ENCODE measurements around the gene MUC22. TPM values are rescaled to one million over a fixed set of nuclear protein-coding genes. Genes with fewer than 3 reads are reported as not detected.
A peak's percentile ranks its signal among the peaks of the same experiment; 100 is the strongest.

MUC22 gene
- polyA plus RNA-seq, 1 donor = not detected

DNA sequence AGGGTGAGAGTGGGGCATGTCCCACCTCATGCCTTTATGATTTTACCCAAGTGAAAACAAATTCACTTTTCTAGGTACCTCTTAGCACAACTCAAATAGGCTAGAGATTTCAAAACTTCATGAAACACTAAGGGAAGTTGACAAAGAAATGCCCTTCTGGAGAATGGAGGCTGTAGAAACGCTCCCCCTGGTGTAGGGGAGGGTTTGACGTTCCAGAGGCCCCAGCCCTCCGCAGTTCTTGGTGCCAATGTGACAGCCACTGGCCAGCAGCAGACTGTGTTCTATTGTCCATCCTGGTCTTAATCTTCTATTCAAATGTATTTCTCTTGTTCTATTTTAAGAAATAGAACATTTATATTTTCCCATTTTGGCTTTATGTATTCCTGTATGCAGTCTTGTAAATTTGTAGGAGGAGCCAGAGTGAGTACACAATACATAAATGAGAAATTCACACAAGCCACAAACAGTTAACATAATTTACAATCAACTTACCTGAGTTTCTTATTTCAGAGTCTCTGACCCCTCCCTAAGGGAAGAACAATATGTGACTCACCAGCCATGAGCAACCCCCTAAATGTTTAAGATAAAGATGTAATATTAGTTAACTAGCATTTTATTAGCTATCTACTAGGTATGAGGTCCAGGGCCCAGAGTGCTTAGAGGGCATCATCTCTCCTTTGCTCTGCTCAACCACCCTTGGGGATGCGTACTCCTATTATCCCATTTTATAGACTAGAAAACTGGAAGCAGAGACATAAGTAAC is 35.6 kb upstream of the MUC22 start:
- Histone ChIP-seq H3K4me3 (ENCODE audit: low read length) (no peak overlapping the region), H3K4me1 (ENCODE audit: control insufficient read depth, insufficient read depth, low read length) (no peaks in the 10 kb centered on the region), H3K36me3 (ENCODE audit: control insufficient read depth, insufficient read depth, low read length) (no peaks in the 10 kb centered on the region), H3K27me3 (ENCODE audit: control insufficient read depth, insufficient read depth, low read length) (peaks cover 9% of the 10 kb centered on the region), H3K9me3 (ENCODE audit: control insufficient read depth, low read depth, low read length) (no peaks in the 10 kb centered on the region), H3K27ac (ENCODE audit: low read length) (no peak overlapping the region)
- DNase-seq = no peak
- WGBS (ENCODE audit: insufficient coverage, low lambda C conversion rate) = no CpG with 5 or more reads among the region's 4 CpGs

DNA sequence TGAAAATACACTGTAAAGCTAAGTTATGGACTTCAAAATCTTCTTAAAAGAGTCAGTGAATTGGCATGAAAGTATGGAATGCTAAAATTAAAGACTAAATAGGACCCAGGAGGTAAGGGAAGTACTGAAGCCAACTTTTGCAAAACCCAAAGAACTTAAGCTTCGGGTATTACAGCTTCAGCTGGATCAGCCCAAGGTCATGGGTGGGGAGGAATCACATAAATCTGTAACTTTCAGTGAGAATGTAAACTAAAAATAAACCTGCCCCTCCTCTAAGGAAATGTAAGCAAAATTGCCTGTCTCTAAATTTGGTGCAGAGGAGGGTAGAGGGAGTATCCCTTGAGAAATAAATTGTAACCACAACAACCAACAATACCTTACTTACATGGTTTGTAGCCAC is 31.1 kb upstream of the MUC22 start:
- Histone ChIP-seq H3K4me3 (ENCODE audit: low read length) (no peak overlapping the region), H3K27ac (ENCODE audit: low read length) (no peak overlapping the region), H3K36me3 (ENCODE audit: control insufficient read depth, insufficient read depth, low read length) (no peaks in the 10 kb centered on the region), H3K27me3 (ENCODE audit: control insufficient read depth, insufficient read depth, low read length) (peaks cover 17% of the 10 kb centered on the region), H3K9me3 (ENCODE audit: control insufficient read depth, low read depth, low read length) (no peaks in the 10 kb centered on the region), H3K4me1 (ENCODE audit: control insufficient read depth, insufficient read depth, low read length) (no peaks in the 10 kb centered on the region)
- DNase-seq = no peak
- WGBS (ENCODE audit: insufficient coverage, low lambda C conversion rate) = 67% methylated on average over 1 of the region's 1 CpG

DNA sequence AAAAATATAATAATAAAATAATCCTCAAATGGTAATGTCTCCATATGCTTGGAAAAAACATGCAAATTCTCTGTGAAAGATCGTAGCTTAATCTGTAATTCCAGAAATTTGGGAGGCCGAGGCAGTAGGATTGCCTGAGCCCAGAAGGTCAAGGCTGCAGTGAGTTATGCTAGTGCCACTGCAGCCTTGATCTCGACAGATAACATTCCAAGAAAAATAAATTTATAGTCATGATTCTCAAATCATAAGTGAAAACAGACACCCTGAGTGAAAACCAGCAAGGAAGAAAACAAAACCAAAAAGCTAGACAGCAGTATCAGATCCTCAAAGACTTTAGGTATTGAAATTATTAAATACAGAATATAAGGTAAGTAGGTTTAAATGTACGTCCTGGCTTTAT is 30.6 kb upstream of the MUC22 start:
- H3K36me3 ChIP-seq (ENCODE audit: control insufficient read depth, insufficient read depth, low read length) = no peaks in the 10 kb centered on the region
- H3K4me3 ChIP-seq (ENCODE audit: low read length) = no peak overlapping the region
- no peaks in the 10 kb centered on the region for H3K9me3 ChIP-seq (ENCODE audit: control insufficient read depth, low read depth, low read length)
- H3K4me1 ChIP-seq (ENCODE audit: control insufficient read depth, insufficient read depth, low read length) = no peaks in the 10 kb centered on the region
- no peak for DNase-seq
- 66% methylated on average over 3 of the region's 4 CpGs for WGBS (ENCODE audit: insufficient coverage, low lambda C conversion rate)
- H3K27me3 ChIP-seq (ENCODE audit: control insufficient read depth, insufficient read depth, low read length) = peaks cover 17% of the 10 kb centered on the region
- H3K27ac ChIP-seq (ENCODE audit: low read length) = no peak overlapping the region

DNA sequence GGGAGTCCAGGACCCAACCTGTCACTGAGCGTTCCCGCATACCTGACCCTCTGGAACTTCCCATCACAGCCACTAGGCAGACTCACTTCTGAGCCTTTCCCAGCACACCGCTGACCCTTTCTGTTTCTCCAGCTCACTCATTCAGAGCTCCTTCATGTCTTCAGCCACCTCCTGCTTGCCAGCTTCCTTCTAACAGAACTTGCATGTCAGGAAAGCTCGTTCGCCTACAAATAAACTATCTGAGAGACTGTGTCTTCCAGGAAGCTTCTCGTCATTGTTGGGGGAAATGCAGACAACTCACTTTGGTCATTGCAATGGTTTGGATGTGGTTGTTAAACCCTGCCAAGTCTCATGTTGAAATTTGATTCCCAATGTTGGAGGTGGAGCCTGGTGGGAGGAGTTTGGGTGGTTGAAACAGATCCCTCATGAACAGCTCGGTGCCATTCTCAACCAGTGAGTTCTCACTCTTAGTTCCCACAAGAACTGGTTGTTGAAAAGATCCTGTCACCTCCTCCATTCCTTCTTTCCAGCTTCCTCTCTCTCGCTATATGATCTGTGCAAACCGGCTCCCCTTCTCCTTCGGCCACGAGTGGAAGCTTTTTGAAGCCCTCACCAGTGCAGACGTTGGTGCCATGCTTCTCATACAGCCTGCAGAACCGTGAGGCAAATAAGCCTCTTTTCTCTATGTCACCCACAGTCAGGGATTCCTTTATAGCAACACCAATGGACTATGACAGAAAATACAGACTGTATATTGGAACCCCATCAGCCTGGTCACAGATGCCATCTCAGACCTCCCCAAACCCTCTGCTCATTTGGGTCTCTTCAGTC is 28.1 kb upstream of the MUC22 start:
- Histone ChIP-seq H3K4me1 (ENCODE audit: control insufficient read depth, insufficient read depth, low read length) (no peaks in the 10 kb centered on the region), H3K9me3 (ENCODE audit: control insufficient read depth, low read depth, low read length) (no peaks in the 10 kb centered on the region), H3K27me3 (ENCODE audit: control insufficient read depth, insufficient read depth, low read length) (peaks cover 17% of the 10 kb centered on the region), H3K36me3 (ENCODE audit: control insufficient read depth, insufficient read depth, low read length) (no peaks in the 10 kb centered on the region), H3K27ac (ENCODE audit: low read length) (no peak overlapping the region), H3K4me3 (ENCODE audit: low read length) (no peak overlapping the region)
- peak; percentile 19 to 32 for DNase-seq
- WGBS (ENCODE audit: insufficient coverage, low lambda C conversion rate) = no CpG with 5 or more reads among the region's 13 CpGs

- H3K27ac ChIP-seq (ENCODE audit: low read length) = no peak within 1 kb of the TSS
- peaks cover 12% of the 10 kb centered on the region for H3K27me3 ChIP-seq (ENCODE audit: control insufficient read depth, insufficient read depth, low read length)
These were observed 26.8 kb upstream of the MUC22 start, which contains the start of gene MUC21 for GRCh38 chr6:30983439-30983838. MUC21 (plus strand) TSS chr6:30983718; CDS start chr6:30983959, 241 bp downstream.

GRCh38 chr6:30985490-30985889 is 24.8 kb upstream of the MUC22 start:
- no peaks in the 10 kb centered on the region for H3K9me3 ChIP-seq (ENCODE audit: control insufficient read depth, low read depth, low read length)
- H3K4me3 ChIP-seq (ENCODE audit: low read length) = no peak overlapping the region
- no peak for DNase-seq
- H3K27me3 ChIP-seq (ENCODE audit: control insufficient read depth, insufficient read depth, low read length) = peaks cover 15% of the 10 kb centered on the region
- H3K4me1 ChIP-seq (ENCODE audit: control insufficient read depth, insufficient read depth, low read length) = no peaks in the 10 kb centered on the region
- 100% methylated on average over 4 of the region's 5 CpGs for WGBS (ENCODE audit: insufficient coverage, low lambda C conversion rate)
- no peaks in the 10 kb centered on the region for H3K36me3 ChIP-seq (ENCODE audit: control insufficient read depth, insufficient read depth, low read length)
- H3K27ac ChIP-seq (ENCODE audit: low read length) = no peak overlapping the region

More at GRCh38 chr6:30983439-30983838, 26.8 kb upstream of the MUC22 start, which contains the start of gene MUC21:
- DNase-seq = no peak
- H3K4me3 ChIP-seq (ENCODE audit: low read length) = no peak within 1 kb of the TSS
- no peaks in the 10 kb centered on the region for H3K36me3 ChIP-seq (ENCODE audit: control insufficient read depth, insufficient read depth, low read length)
- H3K4me1 ChIP-seq (ENCODE audit: control insufficient read depth, insufficient read depth, low read length) = no peaks in the 10 kb centered on the region
- no peaks in the 10 kb centered on the region for H3K9me3 ChIP-seq (ENCODE audit: control insufficient read depth, low read depth, low read length)
- 86% methylated on average over 2 of the region's 6 CpGs for WGBS (ENCODE audit: insufficient coverage, low lambda C conversion rate)

DNA sequence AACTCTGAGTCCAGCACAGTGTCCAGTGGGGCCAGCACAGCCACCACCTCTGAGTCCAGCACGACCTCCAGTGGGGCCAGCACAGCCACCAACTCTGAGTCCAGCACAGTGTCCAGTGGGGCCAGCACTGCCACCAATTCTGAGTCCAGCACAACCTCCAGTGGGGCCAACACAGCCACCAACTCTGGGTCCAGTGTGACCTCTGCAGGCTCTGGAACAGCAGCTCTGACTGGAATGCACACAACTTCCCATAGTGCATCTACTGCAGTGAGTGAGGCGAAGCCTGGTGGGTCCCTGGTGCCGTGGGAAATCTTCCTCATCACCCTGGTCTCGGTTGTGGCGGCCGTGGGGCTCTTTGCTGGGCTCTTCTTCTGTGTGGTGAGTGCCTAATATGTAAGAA is 23.0 kb upstream of the MUC22 start:
- H3K27me3 ChIP-seq (ENCODE audit: control insufficient read depth, insufficient read depth, low read length) = peaks cover 15% of the 10 kb centered on the region
- WGBS (ENCODE audit: insufficient coverage, low lambda C conversion rate) = no CpG with 5 or more reads among the region's 6 CpGs

GRCh38 chr6:30988209-30988825 is 22.0 kb upstream of the MUC22 start:
- whole genome bisulfite sequencing (ENCODE audit: insufficient coverage, low lambda C conversion rate) = no CpG with 5 or more reads among the region's 9 CpGs
- no peaks in the 10 kb centered on the region for H3K4me1 ChIP-seq (ENCODE audit: control insufficient read depth, insufficient read depth, low read length)
- DNase-seq = no peak
- no peak overlapping the region for H3K27ac ChIP-seq (ENCODE audit: low read length)
- no peaks in the 10 kb centered on the region for H3K36me3 ChIP-seq (ENCODE audit: control insufficient read depth, insufficient read depth, low read length)
- H3K9me3 ChIP-seq (ENCODE audit: control insufficient read depth, low read depth, low read length) = no peaks in the 10 kb centered on the region
- peaks cover 14% of the 10 kb centered on the region for H3K27me3 ChIP-seq (ENCODE audit: control insufficient read depth, insufficient read depth, low read length)
- no peak overlapping the region for H3K4me3 ChIP-seq (ENCODE audit: low read length)

More for the DNA sequence above, 23.0 kb upstream of the MUC22 start:
- Histone ChIP-seq H3K4me3 (ENCODE audit: low read length) (no peak overlapping the region), H3K9me3 (ENCODE audit: control insufficient read depth, low read depth, low read length) (no peaks in the 10 kb centered on the region), H3K4me1 (ENCODE audit: control insufficient read depth, insufficient read depth, low read length) (no peaks in the 10 kb centered on the region), H3K27ac (ENCODE audit: low read length) (no peak overlapping the region), H3K36me3 (ENCODE audit: control insufficient read depth, insufficient read depth, low read length) (no peaks in the 10 kb centered on the region)
- no peak for DNase-seq

DNA sequence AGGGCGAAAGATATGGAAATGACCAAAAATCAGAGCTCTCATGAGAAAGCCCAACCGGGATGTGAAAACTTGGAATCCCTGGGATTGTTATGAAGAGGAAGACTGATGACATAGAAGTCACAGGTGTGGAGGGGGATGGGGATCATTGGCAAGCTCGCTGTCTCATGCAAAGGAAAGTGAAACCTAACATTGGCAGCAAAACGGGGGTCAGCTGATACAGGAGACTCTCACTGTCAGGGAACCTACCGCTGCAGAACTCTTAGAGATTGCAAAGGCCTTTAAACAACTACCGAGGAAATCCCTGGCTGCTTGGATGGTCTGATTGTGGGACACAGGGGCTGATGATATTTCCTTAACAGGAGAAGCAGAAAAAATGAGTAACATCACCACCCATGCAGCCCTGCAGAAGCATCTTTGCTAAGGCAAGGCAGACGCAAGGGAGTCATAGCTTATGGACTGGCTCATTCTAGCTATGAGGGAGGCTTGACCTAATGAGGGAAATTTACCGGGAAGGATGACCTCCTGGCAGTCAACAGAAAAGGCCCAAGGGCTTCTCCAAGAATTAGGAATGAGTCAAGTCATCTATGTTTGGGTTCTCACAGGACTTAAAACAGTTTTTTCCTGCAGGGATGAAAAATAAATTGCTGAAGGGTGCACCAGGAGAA is 19.7 kb upstream of the MUC22 start:
- H3K36me3 ChIP-seq (ENCODE audit: control insufficient read depth, insufficient read depth, low read length) = no peaks in the 10 kb centered on the region
- DNase-seq = peak; percentile 33 to 52
- no peak overlapping the region for H3K4me3 ChIP-seq (ENCODE audit: low read length)
- H3K27ac ChIP-seq (ENCODE audit: low read length) = no peak overlapping the region
- no peaks in the 10 kb centered on the region for H3K4me1 ChIP-seq (ENCODE audit: control insufficient read depth, insufficient read depth, low read length)
- peaks cover 7% of the 10 kb centered on the region for H3K27me3 ChIP-seq (ENCODE audit: control insufficient read depth, insufficient read depth, low read length)
- H3K9me3 ChIP-seq (ENCODE audit: control insufficient read depth, low read depth, low read length) = no peaks in the 10 kb centered on the region
- WGBS (ENCODE audit: insufficient coverage, low lambda C conversion rate) = no CpG with 5 or more reads among the region's 8 CpGs

GRCh38 chr6:30991891-30992290 is 18.4 kb upstream of the MUC22 start:
- Histone ChIP-seq H3K4me1 (ENCODE audit: control insufficient read depth, insufficient read depth, low read length) (no peaks in the 10 kb centered on the region), H3K9me3 (ENCODE audit: control insufficient read depth, low read depth, low read length) (no peaks in the 10 kb centered on the region), H3K27ac (ENCODE audit: low read length) (no peak overlapping the region), H3K4me3 (ENCODE audit: low read length) (no peak overlapping the region), H3K27me3 (ENCODE audit: control insufficient read depth, insufficient read depth, low read length) (peaks cover 7% of the 10 kb centered on the region), H3K36me3 (ENCODE audit: control insufficient read depth, insufficient read depth, low read length) (no peaks in the 10 kb centered on the region)
- 100% methylated on average over 1 of the region's 2 CpGs for WGBS (ENCODE audit: insufficient coverage, low lambda C conversion rate)
- DNase-seq = no peak

Measured in large intestine (tissue), 3 donors.